DMS153 treated with DMSO at 0.1 percent for 48 hours (cell line): ENCODE data around the gene DAPP1.
A peak's percentile ranks its signal among the peaks of the same experiment; 100 is the strongest.

Experiments used
- DNase-seq: peaks from one replicate; lab custom pipeline; 2025; ENCODE audit not compliant: unreplicated experiment; lab: John Stamatoyannopoulos, UW

The DAPP1 gene

DNA sequence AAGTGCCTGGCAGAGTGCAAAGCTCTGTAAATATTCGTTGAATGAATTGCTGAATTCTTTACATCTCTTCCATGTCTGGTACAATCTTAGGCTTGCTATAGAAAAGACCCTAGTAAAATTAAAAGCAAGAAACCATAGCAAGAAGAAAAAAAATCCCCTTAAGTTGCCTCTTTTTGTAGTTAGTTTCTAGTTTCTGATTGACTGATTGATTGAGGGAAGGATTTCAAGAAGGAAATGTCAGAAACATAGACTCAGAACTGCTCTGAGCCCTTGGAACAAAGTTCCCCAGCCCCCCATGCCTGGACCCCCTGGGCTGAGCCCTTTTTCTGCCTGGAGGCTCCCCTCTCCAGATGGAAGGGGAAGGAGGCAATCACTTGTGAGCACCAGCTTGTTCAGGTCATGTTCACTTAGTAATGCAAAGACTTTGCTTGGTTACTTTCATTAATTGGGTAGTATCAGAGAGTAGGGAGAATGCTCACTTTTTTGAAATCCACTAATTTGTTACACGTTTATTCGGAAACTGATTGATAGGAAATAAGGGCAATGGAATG lies 35.6 kb downstream of the DAPP1 start:
- no peak for DNase-seq

DNA sequence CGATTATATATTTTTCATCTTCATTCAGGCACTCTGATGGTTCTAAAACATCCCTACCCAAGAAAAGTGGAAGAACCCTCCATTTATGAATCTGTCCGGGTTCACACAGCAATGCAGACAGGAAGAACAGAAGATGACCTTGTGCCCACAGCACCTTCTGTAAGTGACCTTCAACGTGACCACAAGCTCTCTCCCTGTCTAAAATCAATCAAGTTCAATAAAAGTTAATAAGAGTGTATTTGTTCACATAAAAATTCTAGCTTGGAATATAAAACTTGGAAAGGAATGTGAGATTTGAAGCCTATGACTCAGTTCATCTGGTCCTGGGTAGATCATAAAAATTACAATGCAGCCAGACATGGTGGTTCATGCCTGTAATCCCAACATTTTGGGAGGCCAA lies 36.6 kb downstream of the DAPP1 start:
- no peak for DNase-seq

DNA sequence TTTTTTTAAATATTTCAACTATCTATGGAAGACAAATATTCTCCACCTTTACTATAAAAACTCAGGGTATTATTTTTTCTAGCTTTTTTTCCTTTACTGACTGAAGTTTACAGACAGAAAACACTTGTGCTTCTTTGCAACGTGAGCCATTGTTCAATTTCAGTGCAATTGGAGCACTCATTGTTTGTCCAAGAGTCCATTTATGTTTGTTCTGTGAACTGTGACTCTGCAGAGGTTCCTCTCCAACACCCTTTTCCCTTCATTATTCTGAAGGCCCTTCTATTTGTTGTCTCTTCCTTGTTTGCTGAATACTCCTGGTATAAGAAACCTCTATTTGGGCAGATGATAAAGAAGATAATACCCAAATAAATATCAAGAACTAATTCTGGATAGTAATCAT lies 37.4 kb downstream of the DAPP1 start:
- no peak for DNase-seq

DNA sequence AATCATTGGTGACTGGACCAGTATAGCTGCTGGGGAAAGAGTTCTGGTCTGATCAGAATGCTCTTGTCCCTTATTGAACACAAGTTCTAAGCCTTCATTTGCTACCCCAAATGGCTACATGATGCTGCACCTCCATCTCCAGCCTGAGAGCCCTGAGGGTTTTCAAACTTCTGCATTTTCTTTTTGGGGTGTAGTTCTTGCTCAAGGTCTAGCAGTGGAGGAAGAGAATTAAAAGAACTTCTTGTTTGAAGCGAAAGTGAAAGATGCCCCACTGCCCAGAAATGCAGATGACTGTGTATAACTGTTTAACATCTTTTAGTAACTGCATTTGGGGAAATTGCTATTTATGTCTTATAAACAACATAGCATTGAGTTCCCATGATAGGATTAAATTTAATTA lies 39.1 kb downstream of the DAPP1 start:
- no peak for DNase-seq

DNA sequence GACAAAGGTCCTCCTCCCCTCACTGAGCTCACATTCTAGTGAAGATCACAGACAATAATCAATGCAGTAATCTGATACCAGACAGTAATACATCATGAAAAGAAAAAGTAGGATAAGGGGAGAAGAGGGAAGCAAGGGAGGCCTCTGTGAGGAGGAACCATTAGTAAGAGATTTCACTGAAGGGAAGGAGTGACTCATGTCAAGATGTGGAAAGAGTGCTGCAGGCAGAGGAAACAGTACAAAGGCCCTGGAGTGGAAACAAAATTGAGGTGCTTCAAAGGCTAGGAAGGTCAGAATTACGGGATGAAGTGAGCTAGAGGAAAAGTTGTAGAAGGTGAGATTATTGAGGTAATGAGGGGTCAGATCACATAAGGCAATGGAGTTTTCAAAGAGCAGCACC lies 39.5 kb downstream of the DAPP1 start:
- no peak for DNase-seq

DNA sequence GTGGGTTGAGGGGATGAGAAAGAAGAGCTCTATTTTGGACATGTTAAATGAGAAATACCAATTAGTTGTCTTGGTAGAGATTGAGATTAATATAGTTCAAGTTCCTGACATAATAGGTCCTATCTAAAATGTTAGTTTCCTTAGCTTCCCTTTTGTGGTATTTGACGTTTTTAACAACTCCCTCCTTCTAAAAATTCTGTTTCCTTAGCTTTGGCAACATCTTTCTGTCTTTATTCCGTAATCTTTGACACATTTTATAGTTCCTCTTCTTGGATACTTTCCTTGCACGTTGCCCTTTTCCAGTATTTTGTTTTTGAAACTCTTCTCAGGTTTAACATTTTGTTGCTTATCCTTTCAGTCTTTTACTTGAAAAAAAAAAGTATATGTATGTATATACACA lies 40.7 kb downstream of the DAPP1 start:
- DNase-seq = no peak

DNA sequence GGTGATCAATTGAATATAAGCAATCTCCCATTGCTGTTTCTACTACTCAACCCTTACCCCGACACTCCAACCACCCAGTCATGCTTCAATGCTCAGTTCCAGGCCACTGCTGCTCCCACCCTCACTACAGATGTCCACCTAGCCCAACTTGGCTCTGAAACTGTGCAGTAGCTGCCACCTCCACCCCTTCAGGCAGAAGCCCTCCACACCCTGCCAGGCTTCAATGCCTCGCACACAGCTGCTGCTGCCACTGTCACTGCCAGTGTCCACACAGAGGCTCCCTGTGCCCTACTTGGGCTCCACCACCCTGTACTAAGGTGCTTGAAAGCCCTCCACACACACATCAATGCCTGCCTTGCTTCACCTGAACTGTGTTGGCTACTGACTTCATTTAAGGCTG lies 43.0 kb downstream of the DAPP1 start:
- DNase-seq = no peak

DNA sequence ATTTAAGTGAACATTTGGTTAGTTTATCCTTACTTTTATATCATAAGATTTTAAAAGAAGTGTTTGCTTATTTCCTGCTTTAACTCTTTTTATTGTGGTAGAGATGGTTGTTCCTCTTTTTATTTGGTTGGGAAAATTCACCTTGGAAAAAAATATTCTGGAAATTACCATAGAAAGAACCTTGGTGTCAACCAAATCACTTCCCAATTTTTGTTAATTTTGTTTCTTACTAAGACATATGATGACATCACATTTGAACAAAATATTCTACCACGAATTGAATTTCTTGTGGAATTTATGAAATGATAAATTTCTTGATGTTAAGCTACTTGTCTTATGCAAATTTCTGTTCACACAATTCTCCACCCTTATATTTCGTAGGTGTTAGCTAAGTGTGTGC lies 43.9 kb downstream of the DAPP1 start:
- no peak for DNase-seq

DNA sequence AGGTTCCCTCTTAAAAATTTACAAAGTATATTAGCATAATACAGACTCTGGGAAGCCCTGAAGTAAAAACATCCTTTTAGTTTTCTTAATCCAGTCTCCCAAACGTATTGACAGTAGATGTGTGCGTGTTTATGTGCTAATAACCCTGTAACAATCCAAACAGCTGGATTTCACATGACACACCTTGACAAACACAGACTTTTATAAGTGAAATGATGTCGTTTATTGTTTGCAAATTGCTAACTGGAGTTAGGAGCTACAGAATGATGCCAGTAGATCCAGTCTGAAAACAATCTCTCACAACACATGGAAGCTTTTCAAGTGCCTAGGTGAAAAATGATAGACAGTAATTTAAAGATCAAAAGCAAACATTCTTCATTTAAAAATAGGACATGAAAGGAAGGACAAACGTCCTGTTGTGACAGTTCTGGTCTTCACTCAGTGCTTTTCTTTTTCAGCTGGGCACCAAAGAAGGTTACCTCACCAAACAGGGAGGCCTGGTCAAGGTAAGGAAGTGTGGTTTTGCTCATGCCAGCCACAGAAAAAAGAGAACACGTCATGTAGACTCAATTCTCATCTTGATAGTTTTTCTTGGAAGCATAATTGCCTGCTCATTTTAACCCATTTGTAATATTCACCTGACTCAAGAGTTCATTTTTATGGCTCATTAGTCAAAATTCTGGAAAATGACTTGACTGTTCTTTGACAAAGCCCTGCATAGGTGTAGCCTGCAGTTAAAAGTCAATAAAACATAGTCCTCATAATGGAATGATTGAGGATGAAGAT lies 44.7 kb downstream of the DAPP1 start:
- no peak for DNase-seq

DNA sequence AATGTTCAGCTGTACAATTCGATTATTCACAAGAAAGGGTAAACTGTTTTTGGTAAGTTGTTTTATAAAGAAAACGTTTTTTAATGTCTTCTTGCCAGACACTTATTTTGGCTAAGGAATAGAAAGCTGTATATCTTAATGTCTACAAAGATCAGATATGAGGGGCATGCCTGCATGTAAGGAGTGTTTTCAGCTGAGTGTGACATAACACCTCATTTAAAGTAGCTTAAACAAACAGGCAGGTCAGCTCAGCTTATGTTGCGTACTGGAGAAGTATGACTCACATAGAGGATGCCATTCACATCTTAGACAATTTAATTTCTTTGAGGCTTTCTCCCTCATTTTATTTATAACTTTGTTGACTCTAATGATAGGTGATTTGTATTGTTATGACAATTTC lies 47.2 kb downstream of the DAPP1 start:
- DNase-seq = no peak

DNA sequence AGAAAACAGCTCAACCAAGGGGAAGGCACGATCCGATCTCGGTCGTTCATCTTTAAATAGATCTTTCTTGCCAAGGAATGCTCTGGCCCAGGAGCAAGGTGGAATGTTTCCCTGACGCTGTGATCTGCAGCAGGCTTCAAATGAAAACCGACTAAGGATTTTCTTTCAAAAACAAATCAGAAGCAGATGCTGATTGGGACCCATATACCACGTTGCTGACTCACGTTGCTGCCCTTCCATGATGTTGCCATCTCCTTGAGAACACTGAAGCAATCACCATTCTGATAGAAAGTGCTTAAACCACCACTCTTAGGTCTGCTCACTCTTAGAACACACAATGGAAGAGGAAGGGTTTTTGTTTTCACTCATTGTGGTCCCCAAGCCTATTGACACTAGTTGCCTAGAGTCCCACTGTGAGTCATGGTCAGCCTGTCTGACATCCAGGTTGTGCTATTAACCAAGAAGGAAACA lies 51.5 kb downstream of the DAPP1 start:
- no peak for DNase-seq

DNA sequence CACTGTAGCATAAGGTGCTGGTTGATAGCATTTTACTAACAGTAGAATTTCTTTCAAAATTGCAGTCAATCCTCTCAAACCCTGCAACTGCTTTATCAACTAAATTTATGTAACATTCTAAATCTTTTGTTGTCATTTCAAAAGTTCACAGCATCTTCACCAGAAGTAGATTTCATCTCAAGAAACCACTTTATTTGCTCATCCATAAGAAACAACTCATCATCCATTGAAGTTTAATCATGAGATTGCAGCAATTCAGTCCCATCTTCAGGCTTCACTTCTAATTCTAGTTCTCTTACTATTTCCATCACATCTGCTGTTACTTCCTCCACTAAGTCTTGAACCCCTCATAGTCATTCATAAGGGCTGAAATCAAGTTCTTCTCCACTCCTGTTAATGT lies 55.9 kb downstream of the DAPP1 start:
- no peak for DNase-seq

DNA sequence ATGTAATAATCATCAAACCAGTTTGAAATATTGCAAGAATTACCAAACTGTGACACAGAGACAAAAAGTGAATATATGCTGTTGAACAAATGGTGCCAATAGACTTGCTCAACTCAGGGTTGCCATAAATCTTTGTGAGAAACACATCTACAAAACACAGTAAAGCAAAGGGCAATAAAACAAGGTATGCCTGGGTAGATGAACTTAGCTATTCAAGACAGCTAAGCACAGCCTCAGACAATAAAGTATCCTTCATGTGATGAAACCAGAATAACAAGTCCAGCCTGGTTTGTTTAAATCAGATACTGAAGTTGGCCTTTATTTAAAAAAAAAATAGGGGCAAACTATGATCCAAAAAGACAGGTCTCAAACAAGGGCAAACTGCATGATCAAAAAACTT lies 58.4 kb downstream of the DAPP1 start:
- no peak for DNase-seq

DNA sequence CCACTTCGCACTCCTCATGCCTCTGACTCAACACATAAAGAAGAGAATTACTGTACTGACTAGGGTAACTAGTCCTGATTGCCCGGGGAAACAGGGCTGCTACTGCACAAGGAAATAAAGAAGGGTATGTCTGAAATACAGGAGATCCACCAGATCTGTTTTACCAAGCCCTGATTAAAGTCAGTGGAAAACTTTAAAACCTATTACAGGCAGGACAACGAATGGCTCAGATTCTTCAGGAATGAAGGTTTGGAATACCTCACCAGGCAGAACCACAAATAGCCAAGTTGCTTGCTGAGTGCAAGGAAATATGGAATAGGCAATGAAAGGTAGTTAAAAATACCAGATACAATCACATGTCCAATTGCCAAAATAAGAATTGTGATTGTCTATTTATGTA lies 60.3 kb downstream of the DAPP1 start:
- no peak for DNase-seq

DNA sequence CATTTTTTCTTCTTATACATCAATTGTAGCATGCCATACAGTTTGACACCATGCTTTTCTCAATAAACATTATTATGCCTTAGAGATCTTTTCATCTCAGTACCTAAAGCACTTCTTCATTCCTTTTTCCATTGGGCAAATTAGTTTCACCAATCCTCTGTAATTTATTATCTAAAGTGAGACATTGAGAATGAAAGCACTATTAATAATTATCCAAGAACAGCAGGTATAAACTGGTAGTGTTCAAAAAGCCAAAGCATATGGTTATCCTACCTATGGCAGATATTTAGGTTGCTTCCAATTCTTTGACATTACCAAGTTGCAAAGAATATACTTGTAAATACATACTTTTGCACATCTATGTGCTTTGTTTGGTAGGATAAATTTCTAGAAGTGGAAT lies 62.0 kb downstream of the DAPP1 start:
- no peak for DNase-seq

DNA sequence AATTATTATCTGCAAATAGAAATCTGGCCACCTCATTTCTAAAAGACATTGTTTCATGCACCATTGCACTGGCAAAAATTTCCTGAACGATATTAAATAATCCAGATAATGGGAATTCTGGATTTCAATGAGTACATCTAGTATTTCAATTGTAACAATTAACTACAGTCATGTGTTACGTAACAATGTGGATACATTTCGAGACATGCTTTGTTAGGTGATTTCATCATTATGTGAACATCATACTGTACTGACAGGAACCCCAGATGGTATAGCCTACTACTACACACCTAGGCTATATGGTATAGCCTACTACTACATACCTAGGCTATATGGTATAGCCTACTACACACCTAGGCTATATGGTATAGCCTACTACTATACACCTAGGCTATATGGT lies 62.8 kb downstream of the DAPP1 start:
- DNase-seq = no peak

DNA sequence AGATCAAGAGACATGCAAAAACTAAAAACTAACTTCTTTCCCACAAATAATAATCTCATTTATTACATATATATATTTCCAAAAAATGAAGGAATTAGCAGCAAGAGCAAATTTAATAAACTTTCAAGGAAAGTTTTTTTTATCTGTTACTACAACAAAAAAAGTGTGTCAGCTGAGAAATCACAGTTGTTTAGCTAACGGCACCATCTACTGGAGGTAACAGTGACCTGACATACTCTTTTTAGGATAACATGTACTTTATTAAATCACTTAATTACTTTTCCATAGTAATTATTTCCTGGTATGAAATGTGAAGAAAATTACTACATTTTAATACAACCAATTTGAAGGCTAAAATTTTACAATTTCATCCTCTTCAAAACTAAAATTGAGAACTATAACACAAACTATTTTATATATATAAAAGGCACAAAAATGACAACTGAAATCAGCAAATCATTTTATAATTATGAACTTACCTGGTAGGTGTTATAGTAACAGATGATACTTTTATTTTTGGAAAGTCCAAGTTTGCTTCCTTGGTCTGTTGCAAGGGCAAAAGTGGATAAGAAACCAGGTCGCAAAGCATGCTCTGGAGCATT lies 68.5 kb downstream of the DAPP1 start:
- DNase-seq = peak; percentile 7

DNA sequence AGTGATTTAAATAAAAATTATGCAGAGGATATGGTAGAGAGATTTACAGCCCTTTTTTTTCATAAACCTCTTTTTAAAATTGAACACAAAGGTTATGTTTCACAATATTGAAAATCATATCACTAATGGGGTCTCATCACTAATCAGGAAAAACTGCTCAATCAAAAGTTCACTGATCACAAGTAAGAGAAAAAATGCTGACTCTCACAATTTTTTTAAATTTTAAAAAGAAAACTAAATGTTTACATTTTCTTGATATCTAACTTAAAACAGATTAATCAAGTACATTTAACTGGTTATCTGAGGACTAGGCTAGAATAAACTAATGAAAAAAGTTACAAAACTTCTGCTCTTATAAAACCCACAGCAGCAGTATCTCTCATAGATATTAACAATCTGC lies 69.1 kb downstream of the DAPP1 start:
- DNase-seq = no peak

DNA sequence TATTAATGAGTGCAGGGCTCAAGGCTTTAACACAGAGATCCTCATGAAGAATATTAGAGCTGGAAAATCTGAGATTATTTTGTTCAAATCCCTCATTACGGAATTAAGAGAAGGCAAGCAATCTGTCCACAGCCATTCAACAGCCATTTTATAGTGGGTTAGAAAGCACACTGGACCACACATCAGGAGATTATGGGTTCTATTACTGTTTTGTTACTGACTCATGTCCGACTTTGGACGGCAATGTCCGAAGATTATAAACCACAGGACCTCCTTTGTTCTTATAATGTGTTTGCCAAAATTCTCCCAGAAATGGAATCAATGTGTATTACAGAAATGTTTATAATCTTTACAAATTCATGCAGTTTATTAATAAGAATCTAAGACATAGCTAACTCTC lies 69.5 kb downstream of the DAPP1 start:
- DNase-seq = no peak

DNA sequence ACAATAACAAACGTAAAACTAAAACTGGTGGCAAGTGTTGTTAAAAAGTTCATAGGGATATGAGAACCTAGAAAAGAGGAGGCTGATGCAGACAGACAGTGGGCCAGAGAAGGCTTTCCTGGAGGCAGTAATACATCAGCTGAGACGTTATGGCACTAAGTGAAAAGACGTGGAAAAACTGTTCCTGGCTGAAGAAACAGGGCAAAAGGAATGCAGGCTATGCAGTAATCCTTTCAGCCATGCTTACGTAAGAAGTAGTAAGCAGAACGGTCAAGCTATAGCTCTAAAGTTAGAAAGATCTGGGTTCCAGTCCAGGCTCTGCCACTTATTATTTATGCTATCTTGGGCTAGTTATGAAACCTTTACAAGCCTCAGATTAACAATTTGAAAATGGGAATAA lies 71.2 kb downstream of the DAPP1 start:
- DNase-seq = no peak

DNA sequence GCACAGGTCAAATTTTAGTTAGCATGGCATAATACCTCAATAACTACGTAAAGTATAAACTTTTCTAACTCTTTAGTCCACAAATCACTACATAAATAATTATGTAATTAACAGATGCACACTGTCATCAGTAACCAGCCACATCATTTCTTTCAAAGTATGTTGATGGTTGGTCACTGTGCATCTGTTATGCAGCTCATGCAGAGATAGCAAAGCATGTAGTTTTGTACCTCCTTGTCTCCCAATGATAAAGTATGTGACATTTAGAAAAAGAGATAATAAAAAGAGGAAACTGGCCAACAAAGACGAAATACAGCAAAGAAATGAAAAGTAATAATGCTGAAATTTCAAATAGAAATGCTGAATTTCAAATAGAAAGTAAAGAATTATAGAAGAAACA lies 74.7 kb downstream of the DAPP1 start:
- DNase-seq = no peak

DNA sequence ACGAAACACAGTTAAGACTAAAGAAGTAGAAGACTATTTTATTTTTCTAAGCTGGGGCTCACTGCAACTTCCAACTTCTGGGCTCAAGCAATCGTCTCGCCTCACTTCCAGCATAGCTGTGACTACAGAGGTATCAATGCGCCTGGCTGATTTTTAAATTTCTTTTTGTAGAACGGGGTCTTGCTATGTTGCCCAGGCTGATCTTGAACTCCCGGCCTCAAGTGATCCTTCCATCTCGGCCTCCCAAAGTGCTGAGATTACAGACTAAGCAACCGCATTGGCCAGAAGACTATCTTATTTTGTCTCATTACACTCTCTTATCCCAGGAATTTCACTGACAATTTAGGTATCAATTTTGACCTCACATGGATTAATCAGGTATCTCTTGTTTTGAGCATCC lies 76.4 kb downstream of the DAPP1 start:
- no peak for DNase-seq

DNA sequence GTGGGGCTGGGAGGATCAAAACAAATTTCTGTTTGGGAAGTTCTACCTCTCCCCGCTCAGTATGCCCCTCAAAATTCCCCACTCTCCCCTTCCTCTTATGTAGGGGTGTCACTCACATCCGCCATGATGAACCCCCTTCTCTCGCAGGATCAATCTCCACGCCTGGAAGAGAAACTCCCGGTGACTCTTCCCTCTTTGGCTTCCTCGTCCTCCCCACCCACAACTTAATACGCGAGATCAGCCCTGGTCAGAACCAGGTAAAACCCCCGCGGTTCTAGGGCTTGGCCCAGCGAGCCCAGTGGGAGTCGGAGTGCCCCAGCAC lies 77.2 kb downstream of the DAPP1 start:
- DNase-seq = no peak
